Measurements from ENCODE around the gene GNB2. TPM values are rescaled to one million over a fixed set of nuclear protein-coding genes. Genes with fewer than 3 reads are reported as not detected.

Gene GNB2
- total RNA-seq, 1 donor from 2014 or later = 229 TPM

- peaks cover 24% of the 10 kb centered on the region for H3K27me3 Mint-ChIP-seq (ENCODE audit: low read depth)
- peaks cover 15% of the 10 kb centered on the region for H3K4me1 Mint-ChIP-seq
- H3K4me3 Mint-ChIP-seq = peak overlapping the region; percentile 16
- H3K9me3 Mint-ChIP-seq = no peaks in the 10 kb centered on the region
- peak; percentile 50 for TF ChIP-seq CTCF (conservative IDR thresholded peaks at IDR 0.05)
- no peak overlapping the region for H3K27ac Mint-ChIP-seq (ENCODE audit: unreplicated experiment)
- peak; percentile 53 for DNase-seq (ENCODE audit: low read depth, low spot score)
- no peaks in the 10 kb centered on the region for H3K36me3 Mint-ChIP-seq (ENCODE audit: low read depth)
Observed at GRCh38 chr7:100629117-100629716, 44.3 kb upstream of the GNB2 start.

- Mint-ChIP-seq H3K9me3 (no peaks in the 10 kb centered on the region), H3K4me1 (peaks cover 15% of the 10 kb centered on the region)
- no peak for DNase-seq (ENCODE audit: low read depth, low spot score)
Observed at GRCh38 chr7:100630066-100630465, 43.5 kb upstream of the GNB2 start.

GRCh38 chr7:100632951-100633717 lies 40.4 kb upstream of the GNB2 start:
- no peaks in the 10 kb centered on the region for H3K36me3 Mint-ChIP-seq (ENCODE audit: low read depth)
- peak; percentile 58 for TF ChIP-seq CTCF (conservative IDR thresholded peaks at IDR 0.05)
- peak overlapping the region; percentile 67 for H3K27ac Mint-ChIP-seq (ENCODE audit: unreplicated experiment)
- peaks cover 45% of the 10 kb centered on the region for H3K27me3 Mint-ChIP-seq (ENCODE audit: low read depth)
- DNase-seq (ENCODE audit: low read depth, low spot score) = peak; percentile 41
- peaks cover 7% of the 10 kb centered on the region for H3K4me1 Mint-ChIP-seq
- H3K9me3 Mint-ChIP-seq = no peaks in the 10 kb centered on the region
- peak overlapping the region; percentile 76 for H3K4me3 Mint-ChIP-seq

More at GRCh38 chr7:100630066-100630465, 43.5 kb upstream of the GNB2 start:
- H3K36me3 Mint-ChIP-seq (ENCODE audit: low read depth) = no peaks in the 10 kb centered on the region
- no peak for TF ChIP-seq CTCF (conservative IDR thresholded peaks at IDR 0.05)
- no peak overlapping the region for H3K4me3 Mint-ChIP-seq
- H3K27me3 Mint-ChIP-seq (ENCODE audit: low read depth) = peaks cover 32% of the 10 kb centered on the region
- H3K27ac Mint-ChIP-seq (ENCODE audit: unreplicated experiment) = no peak overlapping the region

GRCh38 chr7:100639995-100640516 lies 33.5 kb upstream of the GNB2 start:
- no peak for DNase-seq (ENCODE audit: low read depth, low spot score)
- H3K27me3 Mint-ChIP-seq (ENCODE audit: low read depth) = peaks cover 16% of the 10 kb centered on the region
- no peak overlapping the region for H3K27ac Mint-ChIP-seq (ENCODE audit: unreplicated experiment)

More at GRCh38 chr7:100639995-100640516, 33.5 kb upstream of the GNB2 start:
- no peak overlapping the region for H3K4me3 Mint-ChIP-seq
- no peaks in the 10 kb centered on the region for H3K9me3 Mint-ChIP-seq
- no peaks in the 10 kb centered on the region for H3K4me1 Mint-ChIP-seq
- no peaks in the 10 kb centered on the region for H3K36me3 Mint-ChIP-seq (ENCODE audit: low read depth)
- TF ChIP-seq CTCF (conservative IDR thresholded peaks at IDR 0.05) = no peak
